NCI-H2029 treated with DMSO at 0.1 percent for 48 hours (cell line): ENCODE measurements around the gene CTNNA3.
"Not testable (repeated sequence)": the region's sequence is repeated elsewhere in the genome, so short reads cannot be mapped to it uniquely, and the experiment has no call there.

Source experiments
- DNase-seq: peaks from one replicate; lab custom pipeline; 2025; lab: John Stamatoyannopoulos, UW

Gene CTNNA3

DNA sequence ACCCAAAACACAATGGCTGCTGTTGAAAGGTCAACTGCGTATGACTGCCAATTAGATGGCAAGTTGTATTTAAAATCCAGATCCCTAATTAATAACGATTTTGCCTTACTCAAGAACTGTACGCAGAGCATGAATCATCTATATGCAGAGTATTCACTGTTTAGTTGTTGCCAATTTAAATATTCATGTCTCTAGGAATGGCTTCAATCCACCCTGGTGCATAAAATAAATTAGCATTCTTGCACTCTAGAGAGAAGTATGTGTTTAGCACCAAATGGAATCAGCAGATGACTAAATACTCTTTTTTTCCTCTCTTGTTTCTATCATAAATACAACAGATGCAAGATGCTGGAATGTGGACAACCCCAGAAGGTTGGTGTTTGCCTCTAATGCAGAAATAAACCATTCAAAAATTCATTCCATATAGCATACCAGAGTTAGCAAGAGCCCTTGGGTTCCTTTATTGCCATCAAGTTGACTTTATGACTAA lies 449.9 kb downstream of the CTNNA3 start:
- no peak for DNase-seq

DNA sequence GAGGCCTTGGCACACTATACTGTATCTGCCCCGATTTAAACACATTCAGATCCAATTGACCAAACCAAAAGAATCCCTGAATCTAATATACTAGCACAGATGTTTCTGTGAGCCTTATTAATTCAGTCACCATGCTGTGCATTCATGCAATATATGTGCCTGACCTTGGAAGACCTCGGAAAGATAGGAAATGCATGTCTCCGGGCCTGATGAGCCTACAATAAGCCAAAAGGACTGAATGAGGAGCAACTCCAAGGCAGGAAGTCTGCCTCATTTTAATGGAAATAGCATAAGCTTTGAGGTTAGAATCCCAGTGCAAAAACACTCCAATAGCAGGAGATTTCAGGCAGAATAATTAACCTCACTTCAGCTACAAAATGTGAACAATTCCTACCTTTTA lies 453.5 kb downstream of the CTNNA3 start:
- no peak for DNase-seq

GRCh38 chr10:67241451-67241850 lies 454.5 kb downstream of the CTNNA3 start:
- DNase-seq: no peak

GRCh38 chr10:67239864-67240497 lies 456.0 kb downstream of the CTNNA3 start:
- DNase-seq: no peak

DNA sequence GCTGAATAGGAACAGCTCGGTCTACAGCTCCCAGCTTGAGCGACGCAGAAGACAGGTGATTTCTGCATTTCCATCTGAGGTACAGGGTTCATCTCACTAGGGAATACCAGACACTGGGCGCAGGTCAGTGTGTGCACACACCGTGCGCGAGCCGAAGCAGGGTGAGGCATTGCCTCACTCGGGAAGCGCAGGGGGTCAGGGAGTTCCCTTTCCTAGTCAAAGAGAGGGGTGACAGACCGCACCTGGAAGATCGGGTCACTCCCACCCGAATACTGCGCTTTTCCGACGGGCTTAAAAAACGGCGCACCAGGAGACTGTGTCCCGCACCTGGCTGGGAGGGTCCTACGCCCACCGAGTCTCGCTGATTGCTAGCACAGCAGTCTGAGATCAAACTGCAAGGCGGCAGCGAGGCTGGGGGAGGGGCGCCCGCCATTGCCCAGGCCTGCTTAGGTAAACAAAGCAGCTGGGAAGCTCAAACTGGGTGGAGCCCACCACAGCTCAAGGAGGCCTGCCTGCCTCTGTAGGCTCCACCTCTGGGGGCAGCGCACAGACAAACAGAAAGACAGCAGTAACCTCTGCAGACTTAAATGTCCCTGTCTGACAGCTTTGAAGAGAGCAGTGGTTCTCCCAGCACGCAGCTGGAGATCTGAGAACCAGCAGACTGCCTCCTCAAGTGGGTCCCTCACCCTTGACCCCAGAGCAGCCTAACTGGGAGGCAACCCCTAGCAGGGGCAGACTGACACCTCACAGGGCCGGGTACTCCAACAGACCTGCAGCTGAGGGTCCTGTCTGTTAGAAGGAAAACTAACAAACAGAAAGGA lies 465.1 kb downstream of the CTNNA3 start:
- DNase-seq: not testable (repeated sequence)

- DNase-seq: no peak
Measured at GRCh38 chr10:67225226-67225625, 470.8 kb downstream of the CTNNA3 start.

GRCh38 chr10:67224553-67224952 lies 471.4 kb downstream of the CTNNA3 start:
- no peak for DNase-seq

DNA sequence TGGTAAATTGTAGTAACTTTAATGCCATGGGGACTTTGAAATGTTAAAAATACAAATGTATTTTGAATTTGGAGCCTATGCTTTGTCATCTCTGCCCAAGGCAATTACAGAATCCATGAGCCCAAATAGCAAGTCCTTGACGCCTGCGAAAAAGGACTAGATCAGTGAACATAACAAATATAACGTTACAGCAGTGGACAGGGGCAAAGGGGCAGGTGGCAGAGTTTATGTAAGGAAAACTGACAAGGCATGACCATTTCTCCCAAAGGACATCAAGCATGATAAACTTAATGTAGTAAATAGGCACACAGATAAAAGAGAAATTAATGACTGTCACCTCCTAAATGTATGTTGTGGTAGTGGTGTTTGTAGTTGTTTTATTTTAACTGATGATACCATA lies 473.1 kb downstream of the CTNNA3 start:
- no peak for DNase-seq

DNA sequence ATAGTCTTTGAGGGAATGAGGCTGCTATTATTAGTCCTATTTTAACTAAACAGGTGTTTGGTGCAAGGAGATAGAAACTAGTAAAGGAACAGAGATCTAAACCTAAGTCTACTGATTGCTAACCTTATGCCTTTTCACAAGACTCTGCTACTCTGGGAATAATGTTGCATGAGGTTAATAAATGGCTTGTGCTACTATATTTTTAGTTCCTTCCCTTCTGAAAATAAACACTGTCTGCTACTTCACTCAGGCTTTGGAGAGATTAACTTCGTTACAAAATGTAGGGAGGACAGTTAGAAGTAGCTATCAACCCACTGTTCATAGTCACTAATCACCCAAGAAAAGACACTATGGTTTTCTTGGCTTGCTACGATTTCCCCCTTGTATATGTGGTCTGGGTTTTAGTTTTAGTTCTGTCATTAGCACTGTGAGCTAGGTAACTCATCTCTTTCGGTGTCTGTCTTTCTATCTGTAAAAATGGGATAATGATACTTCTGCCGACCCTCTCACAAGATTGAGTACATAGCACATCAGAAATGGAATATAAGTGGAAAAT lies 474.0 kb downstream of the CTNNA3 start:
- DNase-seq: no peak

DNA sequence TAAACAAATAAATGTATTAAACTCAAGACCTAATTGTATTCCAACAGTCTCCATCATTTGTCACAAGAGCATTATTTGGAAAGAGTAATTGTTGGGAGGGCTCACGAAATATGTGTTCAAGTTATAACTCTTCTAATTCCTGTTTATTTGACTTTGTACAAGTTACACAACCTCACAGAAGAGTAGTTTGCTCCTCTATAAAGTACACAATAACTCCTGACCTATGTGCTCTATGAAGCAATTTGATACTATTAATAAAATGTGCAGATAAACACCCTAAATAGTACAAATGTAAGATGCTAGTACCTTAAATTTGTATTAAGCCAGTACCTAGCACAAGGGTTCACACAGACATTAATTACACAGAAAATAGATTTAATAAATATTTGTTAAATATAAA lies 484.3 kb downstream of the CTNNA3 start:
- DNase-seq: no peak

DNA sequence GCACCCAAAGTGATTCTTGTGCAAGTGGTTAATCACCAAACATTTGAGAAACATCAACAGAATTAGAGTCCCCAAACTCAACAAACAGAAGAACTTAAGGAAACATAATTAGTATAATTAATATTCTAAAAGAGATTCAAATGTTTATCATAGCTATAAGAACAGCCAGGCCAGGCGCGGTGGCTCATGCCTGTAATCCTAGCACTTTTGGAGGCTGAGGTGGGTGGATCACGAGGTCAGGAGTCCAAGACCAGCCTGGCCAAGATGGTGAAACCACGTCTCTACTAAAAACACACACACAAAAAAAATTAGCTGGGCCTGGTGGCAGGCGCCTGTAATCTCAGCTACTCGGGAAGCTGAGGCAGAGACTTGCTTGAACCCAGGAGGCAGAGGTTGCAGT lies 488.1 kb downstream of the CTNNA3 start:
- not testable (repeated sequence) for DNase-seq

GRCh38 chr10:67200913-67201564 lies 495.0 kb downstream of the CTNNA3 start:
- no peak for DNase-seq

- DNase-seq: no peak
Measured at GRCh38 chr10:67175354-67175753, 520.6 kb downstream of the CTNNA3 start.

DNA sequence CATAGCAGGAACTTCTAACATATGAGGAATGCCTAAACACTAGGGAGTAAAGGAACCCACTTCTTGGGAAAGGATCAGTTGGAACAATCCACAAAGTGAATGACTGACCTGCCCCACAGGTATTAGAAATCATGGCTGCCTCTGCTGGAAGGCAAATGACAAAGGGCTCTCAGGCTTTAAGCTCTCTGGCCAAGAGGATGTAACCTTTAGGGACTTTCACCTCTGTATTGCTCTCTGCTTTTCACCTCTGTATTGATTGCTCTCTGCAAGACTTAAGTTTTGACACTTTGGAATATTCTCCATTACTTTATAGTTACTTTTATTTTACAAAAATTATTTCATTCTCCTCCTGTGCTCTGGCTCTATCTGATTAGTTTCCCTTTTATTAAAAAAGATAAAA lies 522.2 kb downstream of the CTNNA3 start:
- no peak for DNase-seq

DNA sequence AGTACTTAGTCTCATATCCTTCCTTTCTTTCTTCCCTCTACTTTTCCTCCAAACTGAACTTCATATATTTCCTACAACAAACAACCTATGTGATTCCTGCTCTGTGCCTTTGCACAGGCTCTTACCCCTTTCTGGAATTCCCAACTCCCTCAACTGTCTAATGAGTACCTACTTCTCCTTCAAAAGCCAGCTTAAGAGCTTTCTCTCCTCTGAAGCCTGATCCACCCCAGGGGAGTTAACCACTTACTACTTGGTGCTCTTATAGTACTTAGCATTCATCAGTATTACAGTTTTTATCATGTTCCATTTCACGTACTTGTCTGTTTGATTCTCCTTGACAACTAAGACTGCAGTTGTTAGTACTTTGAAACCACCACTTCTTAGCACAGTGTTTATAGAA lies 524.0 kb downstream of the CTNNA3 start:
- DNase-seq: no peak

DNA sequence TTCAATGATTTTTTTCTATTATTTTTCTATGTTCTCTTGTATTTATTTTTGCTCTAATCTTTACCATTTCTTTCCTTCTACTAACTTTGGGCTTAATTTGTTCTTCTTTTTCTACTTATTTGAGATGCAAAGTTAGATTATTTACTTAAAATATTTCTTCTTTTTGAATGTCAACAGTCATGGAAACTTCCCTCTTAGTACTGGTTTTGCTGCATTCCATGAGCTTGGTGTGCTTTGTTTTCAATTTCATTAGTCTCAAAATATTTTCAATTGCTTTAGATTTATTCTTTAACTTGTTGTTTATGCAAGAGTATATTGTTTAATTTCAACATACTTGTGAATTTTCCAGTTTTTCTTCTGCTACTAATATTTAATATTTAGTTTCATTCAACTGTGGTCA lies 539.8 kb downstream of the CTNNA3 start:
- no peak for DNase-seq

DNA sequence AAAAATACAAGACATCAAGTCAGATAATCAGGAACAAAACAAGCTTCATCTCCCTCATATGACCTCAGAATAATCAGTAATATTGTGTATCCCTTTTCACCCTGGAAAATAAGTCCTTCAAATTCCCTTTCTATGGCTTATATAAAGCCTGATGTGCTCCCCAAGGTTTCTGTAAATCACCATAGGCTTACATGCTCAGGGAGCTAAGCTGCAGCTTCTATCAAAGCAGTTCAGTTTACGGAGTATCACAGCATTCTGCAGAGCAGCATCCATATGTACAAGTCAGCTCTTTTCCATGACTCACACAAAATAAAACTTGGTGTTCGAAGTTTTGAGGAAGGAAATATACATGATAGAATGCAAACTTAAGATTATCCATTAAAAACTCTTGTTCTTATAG lies 544.5 kb downstream of the CTNNA3 start:
- DNase-seq: no peak

GRCh38 chr10:67144530-67144929 lies 551.5 kb downstream of the CTNNA3 start:
- DNase-seq: no peak

DNA sequence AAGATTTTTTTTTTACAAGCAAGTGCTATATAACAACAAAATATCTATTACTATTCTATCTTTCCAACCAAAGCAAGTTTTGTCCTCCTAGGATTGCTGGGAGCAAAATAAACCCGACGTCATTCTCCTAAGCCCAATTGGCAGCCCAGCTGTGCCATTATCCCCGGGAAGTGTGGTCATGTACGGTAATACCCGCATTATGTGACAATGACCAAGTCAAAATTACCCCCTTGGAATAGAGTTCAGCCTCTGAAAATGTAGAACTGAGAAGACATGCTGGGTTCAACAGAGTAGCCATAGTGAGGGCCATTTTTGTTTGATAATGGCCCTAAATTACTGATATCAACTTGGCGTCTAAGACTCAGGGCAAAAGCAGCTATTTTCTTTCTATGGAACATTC lies 554.7 kb downstream of the CTNNA3 start:
- no peak for DNase-seq

- DNase-seq: no peak
Measured at GRCh38 chr10:67140641-67141040, 555.4 kb downstream of the CTNNA3 start.

DNA sequence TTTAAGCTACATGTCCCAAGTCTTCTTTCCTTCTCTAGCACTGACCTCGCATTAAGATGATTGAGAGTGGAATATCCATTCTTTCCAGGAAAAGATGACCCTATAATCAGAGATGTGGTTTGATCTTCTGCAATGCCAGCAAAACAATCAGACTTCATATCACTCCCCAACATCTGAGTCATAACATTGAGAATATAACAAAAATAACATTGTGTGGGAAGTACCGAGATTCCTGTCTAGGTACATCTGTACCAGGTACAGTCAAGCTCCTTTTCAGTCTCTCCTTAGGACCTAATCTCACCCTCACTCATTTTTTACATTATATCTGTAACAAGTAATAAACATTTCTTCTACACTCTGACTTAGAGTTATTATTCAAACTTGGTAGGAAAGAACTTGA lies 568.6 kb downstream of the CTNNA3 start:
- DNase-seq: no peak

GRCh38 chr10:67119651-67120050 lies 576.3 kb downstream of the CTNNA3 start:
- no peak for DNase-seq

DNA sequence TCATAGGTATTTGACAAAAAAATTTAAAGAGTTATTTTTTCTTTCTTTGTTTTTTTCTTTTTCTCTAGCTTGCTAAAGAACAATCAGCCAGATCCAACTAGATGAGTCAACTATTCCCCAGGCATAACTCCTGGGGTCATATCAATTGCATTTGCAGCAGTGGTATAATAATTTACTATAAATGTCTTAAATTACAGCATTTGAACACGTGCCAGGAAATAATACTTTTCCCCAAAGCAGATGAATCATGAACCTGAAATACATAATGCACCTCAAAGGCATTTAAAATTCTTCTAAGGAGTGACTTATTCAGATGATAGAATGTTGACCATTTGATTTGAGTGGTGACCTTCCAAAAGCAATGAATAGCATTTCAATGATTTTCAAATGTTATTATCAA lies 580.0 kb downstream of the CTNNA3 start:
- no peak for DNase-seq
